K562 (cell line): ENCODE measurements around the gene SPATS2. TPM values are rescaled to one million over a fixed set of nuclear protein-coding genes. Genes with fewer than 3 reads are reported as not detected.
A peak's percentile ranks its signal among the peaks of the same experiment; 100 is the strongest.

Experiments
- ATAC-seq: fragments of 200-7000 bp; cut with Tn5 transposase; 3 replicates; pipeline ENCODE4 v1.9.1; 2020; ENCODE audit warnings: moderate library complexity
- BruUV-seq: library from RNA; stranded (reverse); fragments of 400-500 nt; replicated peaks from 2 replicates; lab custom pipeline; 2021; lab: Mats Ljungman, UMichigan
- CTCF ChIA-PET: fragments of 300-600 bp; formaldehyde crosslinking; extraction: SDS; loops from one replicate; lab custom pipeline; 2021; ENCODE audit warnings: low intra/inter-chr PET ratio; lab: Yijun Ruan, JAX
- POLR2A ChIA-PET: fragments of 300-600, 350-650 bp; sonication (Branson Sonifier 250); formaldehyde crosslinking; extraction: SDS; loops from one replicate; lab custom pipeline; 2021; ENCODE audit warnings: antibody characterized with exemption, inconsistent platforms; lab: Yijun Ruan, JAX
- DNase-seq, 4 experiments: peaks; one replicate each; pipeline versions ENCODE4 v3.0.0 to v3.0.0-alpha.2; 2011 to 2018; ENCODE audit warnings: low spot score in 3 of 4, mixed read lengths in 3 of 4; ENCODE audit errors: extremely low read depth in 1 of 4
- FAIRE-seq: peaks from 2 replicates; lab custom pipeline; 2011; peaks lifted over from hg19 to GRCh38; lab: Jason Lieb, UNC
- H2AFZ ChIP-seq: 2 replicates; pipeline ENCODE4 v1.6.0; 2011; ENCODE audit warnings: low read depth, low read length, control low read depth, inconsistent platforms
- H3K27ac ChIP-seq: fragments of 200-600 bp; 3 replicates; pipeline ENCODE4 v1.8.0; 2011; ENCODE audit warnings: low read depth, mild to moderate bottlenecking, control low read depth, inconsistent platforms, low read length, moderate library complexity, mixed read lengths; ENCODE audit errors: extremely low read depth
- H3K27me3 ChIP-seq, 2 experiments: fragments of 300-600 bp in 1 of 2; 2 replicates in 1 of 2; 3 replicates in 1 of 2; pipeline versions ENCODE4 v1.6.0 to v1.8.0; 2011; ENCODE audit warnings: inconsistent platforms in 2 of 2, low read length in 2 of 2, mild to moderate bottlenecking in 1 of 2, mixed read lengths in 1 of 2, moderate library complexity in 1 of 2; ENCODE audit not compliant: control insufficient read depth in 2 of 2, insufficient read depth in 2 of 2
- H3K36me3 ChIP-seq: fragments of 300-600 bp; 3 replicates; pipeline ENCODE4 v1.8.0; 2011; ENCODE audit warnings: mild to moderate bottlenecking, low read length, inconsistent platforms; ENCODE audit not compliant: control insufficient read depth, insufficient read depth
- H3K4me1 ChIP-seq, 2 experiments: fragments of 200-600 bp in 1 of 2; replicated peaks in 1 of 2; 2 replicates in 1 of 2; 3 replicates in 1 of 2; pipeline versions ENCODE4 v1.5.1 to v1.8.0; 2011; ENCODE audit warnings: inconsistent platforms in 2 of 2, low read length in 2 of 2, mild to moderate bottlenecking in 1 of 2, mixed read lengths in 1 of 2, moderate library complexity in 1 of 2; ENCODE audit not compliant: control insufficient read depth in 2 of 2, insufficient read depth in 2 of 2
- H3K4me2 ChIP-seq: 2 replicates; pipeline ENCODE4 v1.6.1; 2011; ENCODE audit warnings: low read length, control low read depth, inconsistent platforms, mixed read lengths; ENCODE audit not compliant: insufficient read depth
- H3K4me3 ChIP-seq: fragments of 200-600 bp; sonication (generic), shearing (Covaris generic); 2 replicates; pipeline ENCODE4 v1.5.1; 2016; ENCODE audit warnings: control low read depth, inconsistent platforms
- H3K79me2 ChIP-seq: fragments of 200-600 bp; 3 replicates; pipeline ENCODE4 v1.8.0; 2011; ENCODE audit warnings: low read length, inconsistent platforms; ENCODE audit not compliant: control insufficient read depth, insufficient read depth
- H3K9ac ChIP-seq, 2 experiments: 2 replicates each; pipeline versions ENCODE4 v1.6.0 to v1.6.1; 2011; ENCODE audit warnings: low read depth in 2 of 2, low read length in 2 of 2, control low read depth in 1 of 2, inconsistent platforms in 1 of 2, mild to moderate bottlenecking in 1 of 2, mixed read lengths in 1 of 2; ENCODE audit not compliant: insufficient read depth in 1 of 2
- H3K9me1 ChIP-seq: one replicate; pipeline ENCODE4 v1.6.0; 2011; ENCODE audit warnings: inconsistent platforms, mild to moderate bottlenecking, low read length, moderate library complexity; ENCODE audit not compliant: control insufficient read depth, insufficient read depth
- H3K9me3 ChIP-seq: replicated peaks from 2 replicates; pipeline ENCODE4 v1.5.1; 2011; ENCODE audit warnings: low read depth, low read length, inconsistent platforms; ENCODE audit not compliant: control insufficient read depth, insufficient read depth
- H4K20me1 ChIP-seq: replicated peaks from 2 replicates; pipeline ENCODE4 v1.6.1; 2011; ENCODE audit warnings: low read length, inconsistent platforms, mixed read lengths; ENCODE audit not compliant: control insufficient read depth, insufficient read depth
- BRD4 ChIP-seq: fragments of 200-600 bp; sonication (generic); IDR thresholded peaks from 2 replicates; pipeline ENCODE4 v1.6.1; 2017; ENCODE audit warnings: inconsistent platforms
- MTA3 ChIP-seq: fragments of 450-650 bp; formaldehyde crosslinking; IDR thresholded peaks from 2 replicates; pipeline ENCODE4 v1.6.1; 2017; ENCODE audit warnings: mild to moderate bottlenecking, borderline replicate concordance
- POLR2G ChIP-seq: fragments of 200-400 bp; formaldehyde crosslinking; IDR thresholded peaks from 2 replicates; pipeline ENCODE4 v1.6.1; 2017; ENCODE audit warnings: low read depth, mild to moderate bottlenecking, antibody characterized with exemption, low read length, moderate library complexity
- RBFOX2 ChIP-seq: fragments of 200-400 bp; formaldehyde crosslinking; IDR thresholded peaks from 2 replicates; pipeline ENCODE4 v1.6.1; 2017; ENCODE audit warnings: low read depth, mild to moderate bottlenecking, low read length, moderate library complexity
- RBM25 ChIP-seq: fragments of 200-400 bp; formaldehyde crosslinking; IDR thresholded peaks from 2 replicates; pipeline ENCODE4 v1.6.1; 2018; ENCODE audit warnings: low read length, low read depth, moderate library complexity; ENCODE audit not compliant: severe bottlenecking
- WGBS: fragments of 100-300 bp; shearing (Covaris generic); methylation state at CpG from one replicate; pipeline ENCODE4 v1.1.6; 2016; ENCODE audit warnings: low coverage, mixed read lengths; ENCODE audit not compliant: insufficient coverage; ENCODE audit errors: missing lambda C conversion rate; 5-methylcytosine and 5-hydroxymethylcytosine counted together
- in situ Hi-C: fragments of 300-500 bp; cut with MboI; formaldehyde crosslinking; loops from 4 replicates; pipeline ENCODE4 v1.15.0; 2018; ENCODE audit warnings: inconsistent platforms, mixed read lengths
- intact Hi-C: fragments of 100-400 bp; cut with micrococcal nuclease; formaldehyde crosslinking; loops from 2 replicates; pipeline ENCODE4 v1.14.2; 2022
- polyA plus RNA-seq, 8 experiments: library from polyadenylated mRNA; depleted of rRNA in 4 of 8; stranded (reverse) in 5 of 8; unstranded in 3 of 8; fragments of >200 nt; fragmentation: Nextera tagmentation in 2 of 8; fragmentation: Illumina TruSeq in 1 of 8; extraction: Ambion mirVana in 2 of 8; extraction: Trizol in 1 of 8; gene quantifications; 2 replicates each; pipeline versions ENCODE4 v1.2.1 to v1.2.3, GENCODE V29; 2011 to 2014; ENCODE audit warnings: inconsistent platforms in 1 of 8, missing spikeins in 1 of 8
- total RNA-seq, 7 experiments: library from RNA; depleted of rRNA in 6 of 7; stranded (reverse); fragments of >200 nt in 6 of 7; fragmentation: Illumina TruSeq in 2 of 7; extraction: Trizol in 2 of 7; gene quantifications; 2 replicates each; pipeline versions ENCODE4 v1.2.1 to v1.2.3, GENCODE V29; 2011 to 2021; ENCODE audit warnings: low replicate concordance in 1 of 7

Gene SPATS2
- total and polyA plus RNA-seq, 9 of the 15 experiments (the other 6 are each of a cell fraction or from before 2014, with no cell fraction given): 5.4 to 48.2 (median 17.5) TPM

GRCh38 chr12:49325606-49326005, 41.7 kb upstream of the SPATS2 start:
- 84% methylated on average over 3 of the region's 6 CpGs for WGBS

GRCh38 chr12:49327368-49327767, 39.9 kb upstream of the SPATS2 start:
- Histone ChIP-seq H3K27me3 (no peaks in the 10 kb centered on the region), H3K4me1 (peaks cover 5 to 19% of the 10 kb centered on the region in 2 experiments; a peak in 3 of 5 replicates), H3K79me2 (peaks cover 17% of the 10 kb centered on the region), H3K4me2 (no peak overlapping the region), H3K27ac (no peak overlapping the region), H3K9me3 (no peaks in the 10 kb centered on the region), H3K9me1 (peaks cover 3% of the 10 kb centered on the region), H4K20me1 (no peaks in the 10 kb centered on the region), H2AFZ (no peak overlapping the region), H3K36me3 (peaks cover 72% of the 10 kb centered on the region; the same call in 2 of the 3 replicates), H3K4me3 (no peak overlapping the region), H3K9ac (no peak overlapping the region)
- peak; percentile 46 for TF ChIP-seq RBM25
- TF ChIP-seq BRD4: no peak
- DNase-seq (no peak), ATAC-seq (no peak), FAIRE-seq (no peak)
- BruUV-seq: no TSS peak
- ChIA-PET CTCF (no interaction called here), POLR2A (interaction anchor here (0.7 kb wide), 1 partner anchor 615 kb away, joined by 3 read pairs; no protein-coding TSS in a partner anchor)
- in situ Hi-C loops: no loop called here
- intact Hi-C loops: no loop called here

More at GRCh38 chr12:49325606-49326005, 41.7 kb upstream of the SPATS2 start:
- ChIA-PET CTCF (no interaction called here), POLR2A (interaction anchor here (0.9 to 1.7 kb wide), 4 partner anchors 9 to 40 kb away, joined by 3 to 5 read pairs (median 4); no protein-coding TSS in a partner anchor)
- no TSS peak for BruUV-seq
- no peaks in the 10 kb centered on the region for H4K20me1 ChIP-seq
- TF ChIP-seq POLR2G: peak; percentile 51
- no peak for TF ChIP-seq MTA3
- peak; percentile 43; the same call in 1 of the 2 replicates for TF ChIP-seq RBFOX2
- no peaks in the 10 kb centered on the region for H3K9me3 ChIP-seq
- H3K36me3 ChIP-seq: peaks cover 58% of the 10 kb centered on the region; the same call in 2 of the 3 replicates
- intact Hi-C loops: no loop called here
- no peaks in the 10 kb centered on the region for H3K9me1 ChIP-seq
- no peak for ATAC-seq
- H3K79me2 ChIP-seq: peaks cover 22% of the 10 kb centered on the region
- in situ Hi-C loops: no loop called here
- no peak overlapping the region for H2AFZ ChIP-seq
- no peak overlapping the region for H3K4me2 ChIP-seq
- no peak overlapping the region; the same call in 2 of the 3 replicates for H3K27ac ChIP-seq
- peak overlapping the region in 1 of 2 experiments; percentile 74; a peak in 2 of 4 replicates for H3K9ac ChIP-seq
- DNase-seq: no peak
- no peaks in the 10 kb centered on the region for H3K27me3 ChIP-seq
- no peak overlapping the region for H3K4me3 ChIP-seq
- H3K4me1 ChIP-seq: peaks cover 5 to 18% of the 10 kb centered on the region in 2 experiments; a peak in 3 of 5 replicates
- FAIRE-seq: no peak
